Fibroblast of lung (primary cell): Measurements from ENCODE around the gene ZNF862. TPM values are rescaled to one million over a fixed set of nuclear protein-coding genes. Genes with fewer than 3 reads are reported as not detected.

ENCODE experiments used
- DNase-seq, 2 donors: peaks; one replicate each; pipeline versions ENCODE4 v3.0.0 to v3.0.0-alpha.2; 2010; ENCODE audit warnings: low read depth in 2 of 2
- H2AFZ ChIP-seq: 2 replicates; pipeline ENCODE4 v1.5.1; 2012; ENCODE audit warnings: low read length, control low read depth, inconsistent platforms
- H3K27ac ChIP-seq: 2 replicates; pipeline ENCODE4 v1.5.1; 2011; ENCODE audit warnings: low read length, control low read depth; ENCODE audit not compliant: insufficient read depth
- H3K27me3 ChIP-seq: 2 replicates; pipeline ENCODE4 v1.5.1; 2011; ENCODE audit warnings: mild to moderate bottlenecking, low read length; ENCODE audit not compliant: control insufficient read depth, insufficient read depth
- H3K36me3 ChIP-seq: 2 replicates; pipeline ENCODE4 v1.5.1; 2011; ENCODE audit warnings: low read length; ENCODE audit not compliant: control insufficient read depth, insufficient read depth
- H3K4me1 ChIP-seq: 2 replicates; pipeline ENCODE4 v1.5.1; 2011; ENCODE audit warnings: low read length; ENCODE audit not compliant: control insufficient read depth, insufficient read depth; ENCODE audit errors: extremely low read depth
- H3K4me2 ChIP-seq: 2 replicates; pipeline ENCODE4 v1.5.1; 2011; ENCODE audit warnings: low read length, control low read depth; ENCODE audit not compliant: insufficient read depth; ENCODE audit errors: extremely low read depth
- H3K4me3 ChIP-seq, 4 experiments: fragments of 200-600 bp in 1 of 4; sonication (generic) in 1 of 4; replicated peaks in 1 of 4; 2 replicates each; pipeline ENCODE4 v1.5.1; 2011 to 2016; ENCODE audit warnings: low read length in 4 of 4, low read depth in 3 of 4, mild to moderate bottlenecking in 3 of 4, control low read depth in 2 of 4, inconsistent platforms in 1 of 4, mixed read lengths in 1 of 4; ENCODE audit not compliant: insufficient read depth in 1 of 4; ENCODE audit errors: control extremely low read depth in 1 of 4
- H3K79me2 ChIP-seq: 2 replicates; pipeline ENCODE4 v1.5.1; 2012; ENCODE audit warnings: mild to moderate bottlenecking, low read length, inconsistent platforms; ENCODE audit not compliant: control insufficient read depth, insufficient read depth
- H3K9ac ChIP-seq: 2 replicates; pipeline ENCODE4 v1.5.1; 2011; ENCODE audit warnings: mild to moderate bottlenecking, low read length, control low read depth; ENCODE audit not compliant: insufficient read depth
- H3K9me3 ChIP-seq: 2 replicates; pipeline ENCODE4 v1.5.1; 2012; ENCODE audit warnings: low read depth, low read length; ENCODE audit not compliant: control insufficient read depth, insufficient read depth
- H4K20me1 ChIP-seq: 2 replicates; pipeline ENCODE4 v1.5.1; 2011; ENCODE audit warnings: low read length; ENCODE audit not compliant: control insufficient read depth, insufficient read depth; ENCODE audit errors: extremely low read depth
- CTCF ChIP-seq, 2 donors: IDR thresholded peaks in 1 of 2; conservative IDR thresholded peaks in 1 of 2; 1 replicate in 1 of 2; 2 replicates in 1 of 2; pipeline ENCODE4 v1.5.1; 2011 to 2012; ENCODE audit warnings: low read length in 2 of 2, control low read depth in 1 of 2, inconsistent platforms in 1 of 2, low read depth in 1 of 2, mild to moderate bottlenecking in 1 of 2
- EZH2 ChIP-seq: IDR thresholded peaks from 2 replicates; pipeline ENCODE4 v1.5.1; 2012; ENCODE audit warnings: low read length, control low read depth, mild to moderate bottlenecking; ENCODE audit errors: missing control alignments
- polyA plus RNA-seq, 2 donors: library from polyadenylated mRNA; depleted of rRNA in 1 of 2; stranded (reverse) in 1 of 2; unstranded in 1 of 2; fragments of >200 nt; gene quantifications; 2 replicates each; pipeline ENCODE4 v1.2.1, GENCODE V29; 2011 to 2012; ENCODE audit warnings: missing spikeins in 1 of 2
- total RNA-seq: library from RNA; depleted of rRNA; stranded (reverse); fragments of >200 nt; gene quantifications from 2 replicates; pipeline ENCODE4 v1.2.1, GENCODE V29; 2014

Gene ZNF862
- total and polyA plus RNA-seq, 2 donors (not counting 1 experiment from before 2014, with no cell fraction given) = 4.7 to 10.9 TPM

- Histone ChIP-seq H3K9ac (no peak overlapping the region), H3K27me3 (no peaks in the 10 kb centered on the region), H3K4me2 (no peak overlapping the region), H3K79me2 (no peaks in the 10 kb centered on the region), H4K20me1 (no peaks in the 10 kb centered on the region), H2AFZ (no peak overlapping the region), H3K36me3 (no peaks in the 10 kb centered on the region), H3K4me1 (no peaks in the 10 kb centered on the region), H3K27ac (no peak overlapping the region), H3K9me3 (no peaks in the 10 kb centered on the region), H3K4me3 (no peak overlapping the region)
- TF ChIP-seq EZH2 (no peak), CTCF (conservative IDR thresholded peaks at IDR 0.05 in 1 of 2, IDR thresholded peaks at IDR 0.05 in 1 of 2; ENCODE audit: low read depth in 1 of 2, low read length in 2 of 2) (no peak)
- DNase-seq = no peak
These were observed 6.4 kb upstream of the ZNF862 start for GRCh38 chr7:149831741-149832219.

DNA sequence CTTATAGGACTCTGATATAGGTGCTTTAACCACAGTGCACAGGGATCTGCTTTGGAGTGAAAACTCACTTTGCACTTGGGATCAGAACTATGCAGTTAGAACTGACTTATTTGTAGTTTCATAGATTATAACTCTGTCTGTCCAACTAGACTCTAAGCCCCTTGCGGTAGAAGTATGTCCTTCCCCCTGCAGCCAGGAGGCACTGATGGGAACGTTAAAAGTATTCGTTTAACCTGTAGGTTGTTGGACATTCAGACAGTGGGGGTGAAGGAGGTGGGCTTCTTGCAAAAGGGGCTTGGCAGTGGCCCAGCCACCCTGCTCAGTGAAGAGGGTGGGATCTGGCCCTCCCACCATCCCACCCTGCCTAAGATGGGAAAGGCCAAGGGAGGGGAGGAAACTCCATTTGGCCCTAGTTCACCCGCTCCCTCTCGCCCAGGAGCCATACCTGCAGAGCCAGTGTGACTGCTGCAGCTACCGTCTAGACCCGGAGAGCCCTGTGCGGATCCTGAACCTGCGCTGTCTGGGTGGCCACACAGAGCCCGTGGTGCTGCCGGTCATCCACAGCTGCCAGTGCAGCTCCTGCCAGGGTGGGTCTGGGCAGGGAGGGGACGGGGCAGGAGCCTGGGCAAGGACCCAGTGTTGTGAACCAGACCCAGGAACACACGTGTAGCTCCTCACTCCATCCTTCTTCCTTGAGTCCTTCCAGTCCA lies 5.7 kb upstream of the ZNF862 start:
- H3K27me3 ChIP-seq = no peaks in the 10 kb centered on the region
- no peak overlapping the region for H3K9ac ChIP-seq
- H3K4me3 ChIP-seq = no peak overlapping the region
- H4K20me1 ChIP-seq = no peaks in the 10 kb centered on the region
- no peak overlapping the region for H3K4me2 ChIP-seq
- DNase-seq = no peak
- TF ChIP-seq CTCF (conservative IDR thresholded peaks at IDR 0.05 in 1 of 2, IDR thresholded peaks at IDR 0.05 in 1 of 2; ENCODE audit: low read depth in 1 of 2, low read length in 2 of 2) (no peak), EZH2 (no peak)
- H3K27ac ChIP-seq = no peak overlapping the region
- H3K36me3 ChIP-seq = no peaks in the 10 kb centered on the region
- no peak overlapping the region for H2AFZ ChIP-seq
- H3K79me2 ChIP-seq = no peaks in the 10 kb centered on the region
- no peaks in the 10 kb centered on the region for H3K4me1 ChIP-seq
- H3K9me3 ChIP-seq = no peaks in the 10 kb centered on the region

DNA sequence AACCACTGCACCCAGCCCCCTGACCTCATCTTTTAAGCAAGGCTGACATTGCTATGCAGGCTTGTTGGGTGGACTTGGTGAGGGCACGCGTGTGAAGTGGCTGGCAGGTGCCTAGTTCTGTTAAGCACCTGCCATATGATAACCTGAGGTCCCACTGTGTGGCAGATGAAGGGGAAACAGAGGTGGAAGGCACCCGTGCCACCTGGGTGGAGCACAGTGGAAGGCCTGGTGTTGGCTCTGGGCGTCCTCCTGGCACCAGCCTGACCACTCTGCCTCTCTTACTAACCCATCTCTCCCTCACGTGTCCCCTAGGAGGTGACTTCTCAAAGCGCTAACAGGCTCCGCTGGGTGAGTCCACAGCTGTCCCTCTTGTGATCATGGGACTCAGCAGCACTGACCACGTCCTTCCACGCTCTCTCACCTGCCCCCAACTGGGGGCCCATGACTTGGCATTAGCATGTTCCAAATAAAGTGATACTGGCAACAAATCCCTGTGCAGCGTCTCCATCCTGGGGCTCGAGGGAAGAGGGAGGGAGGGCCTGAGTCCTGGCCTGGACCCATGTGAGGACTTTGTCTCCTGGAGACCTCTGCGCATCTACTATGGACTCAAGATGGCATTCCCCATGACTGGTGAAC lies 4.6 kb upstream of the ZNF862 start:
- Histone ChIP-seq H3K4me1 (no peaks in the 10 kb centered on the region), H4K20me1 (no peaks in the 10 kb centered on the region), H3K27me3 (no peaks in the 10 kb centered on the region), H3K79me2 (peaks cover under 1% of the 10 kb centered on the region), H2AFZ (no peak overlapping the region), H3K4me3 (no peak overlapping the region), H3K9me3 (no peaks in the 10 kb centered on the region), H3K27ac (no peak overlapping the region), H3K36me3 (no peaks in the 10 kb centered on the region), H3K9ac (no peak overlapping the region), H3K4me2 (no peak overlapping the region)
- DNase-seq = no peak
- TF ChIP-seq EZH2 = no peak
- no peak for TF ChIP-seq CTCF (conservative IDR thresholded peaks at IDR 0.05 in 1 of 2, IDR thresholded peaks at IDR 0.05 in 1 of 2; ENCODE audit: low read depth in 1 of 2, low read length in 2 of 2)
